Putamen (tissue), 1 donor: ENCODE data around the gene NRBP1.
A peak's percentile ranks its signal among the peaks of the same experiment; 100 is the strongest.
"Not testable (repeated sequence)": the region's sequence is repeated elsewhere in the genome, so short reads cannot be mapped to it uniquely, and the experiment has no call there.

Source experiments
- DNase-seq: peaks from one replicate; pipeline ENCODE4 v3.0.0-alpha.2; 2016; ENCODE audit warnings: low spot score

Gene NRBP1

GRCh38 chr2:27421660-27422250, 6.7 kb upstream of the NRBP1 start:
- no peak for DNase-seq

GRCh38 chr2:27422958-27423357, 5.5 kb upstream of the NRBP1 start:
- DNase-seq, result no peak

GRCh38 chr2:27425039-27425438, 3.4 kb upstream of the NRBP1 start:
- not testable (repeated sequence) for DNase-seq

- DNase-seq, result no peak
Observed at GRCh38 chr2:27427863-27428212, 593 bp upstream of the NRBP1 start.

- DNase-seq, result peak; percentile 70
Observed at GRCh38 chr2:27428978-27429541, 629 bp downstream of the NRBP1 start.

GRCh38 chr2:27431395-27431794, 3.0 kb downstream of the NRBP1 start:
- no peak for DNase-seq

- DNase-seq, result no peak
Observed at GRCh38 chr2:27435628-27436027, 7.2 kb downstream of the NRBP1 start.

- no peak for DNase-seq
Observed at GRCh38 chr2:27441226-27441926, 12.9 kb downstream of the NRBP1 start.

GRCh38 chr2:27441958-27442919, 13.8 kb downstream of the NRBP1 start, which contains the start of gene KRTCAP3:
Gene KRTCAP3, plus strand, starts transcription at chr2:27442381. Its CDS starts 32 bp downstream, at chr2:27442413.
- no peak for DNase-seq

GRCh38 chr2:27442920-27443282, 14.5 kb downstream of the NRBP1 start:
- DNase-seq, result no peak

GRCh38 chr2:27445155-27445554, 16.7 kb downstream of the NRBP1 start:
- DNase-seq, result no peak

GRCh38 chr2:27445615-27446014, 17.2 kb downstream of the NRBP1 start:
- no peak for DNase-seq

GRCh38 chr2:27446057-27446456, 17.6 kb downstream of the NRBP1 start:
- no peak for DNase-seq

- DNase-seq, result no peak
Observed at GRCh38 chr2:27448381-27448780, 19.9 kb downstream of the NRBP1 start.

GRCh38 chr2:27451095-27451494, 22.7 kb downstream of the NRBP1 start:
- DNase-seq, result no peak

- DNase-seq, result no peak
Observed at GRCh38 chr2:27453968-27454367, 25.5 kb downstream of the NRBP1 start.

GRCh38 chr2:27461118-27461517, 32.7 kb downstream of the NRBP1 start:
- DNase-seq, result no peak

- no peak for DNase-seq
Observed at GRCh38 chr2:27464443-27464842, 36.0 kb downstream of the NRBP1 start.

- no peak for DNase-seq
Observed at GRCh38 chr2:27471961-27472360, 43.5 kb downstream of the NRBP1 start.

- DNase-seq, result no peak
Observed at GRCh38 chr2:27485496-27485895, 57.1 kb downstream of the NRBP1 start.

- DNase-seq, result no peak
Observed at GRCh38 chr2:27489118-27489497, 60.7 kb downstream of the NRBP1 start.
